Astrocyte (in vitro differentiated cells and primary cell): Measurements from ENCODE around the gene RBM47. TPM values are rescaled to one million over a fixed set of nuclear protein-coding genes. Genes with fewer than 3 reads are reported as not detected.

ENCODE experiments used
- DNase-seq: peaks from one replicate; pipeline ENCODE4 v3.0.0-alpha.2; 2010; ENCODE audit warnings: low read depth
- FAIRE-seq: peaks from 2 replicates; lab custom pipeline; 2011; peaks lifted over from hg19 to GRCh38; lab: Jason Lieb, UNC
- H2AFZ ChIP-seq: 2 replicates; pipeline ENCODE4 v1.6.0; 2012; ENCODE audit warnings: low read depth, low read length, inconsistent platforms
- H3K27ac ChIP-seq: 2 replicates; pipeline ENCODE4 v1.5.1; 2011; ENCODE audit warnings: low read depth, low read length, inconsistent platforms
- H3K27me3 ChIP-seq: 2 replicates; pipeline ENCODE4 v1.6.0; 2011; ENCODE audit warnings: low read length, inconsistent platforms; ENCODE audit not compliant: insufficient read depth
- H3K36me3 ChIP-seq: 2 replicates; pipeline ENCODE4 v1.5.1; 2011; ENCODE audit warnings: low read length, inconsistent platforms; ENCODE audit not compliant: insufficient read depth
- H3K4me1 ChIP-seq: 2 replicates; pipeline ENCODE4 v1.5.1; 2011; ENCODE audit warnings: low read length, inconsistent platforms; ENCODE audit not compliant: insufficient read depth
- H3K4me2 ChIP-seq: 2 replicates; pipeline ENCODE4 v1.6.0; 2012; ENCODE audit warnings: low read length, inconsistent platforms
- H3K4me3 ChIP-seq: 2 replicates; pipeline ENCODE4 v1.5.1; 2011; ENCODE audit warnings: low read depth, mild to moderate bottlenecking, low read length, inconsistent platforms; ENCODE audit not compliant: insufficient read depth
- H3K79me2 ChIP-seq: 2 replicates; pipeline ENCODE4 v1.6.0; 2012; ENCODE audit warnings: mild to moderate bottlenecking, low read length, inconsistent platforms; ENCODE audit not compliant: insufficient read depth
- H3K9ac ChIP-seq: 2 replicates; pipeline ENCODE4 v1.6.0; 2012; ENCODE audit warnings: mild to moderate bottlenecking, low read length, inconsistent platforms
- H3K9me3 ChIP-seq: 2 replicates; pipeline ENCODE4 v1.5.1; 2012; ENCODE audit warnings: low read depth, mild to moderate bottlenecking, low read length, inconsistent platforms; ENCODE audit not compliant: insufficient read depth
- H4K20me1 ChIP-seq: 2 replicates; pipeline ENCODE4 v1.6.0; 2012; ENCODE audit warnings: low read length, inconsistent platforms; ENCODE audit not compliant: insufficient read depth
- H3K27ac Mint-ChIP-seq: one replicate; pipeline ENCODE4 v1.8.0; 2021; ENCODE audit warnings: mild to moderate bottlenecking, mixed read lengths; ENCODE audit not compliant: unreplicated experiment
- H3K27me3 Mint-ChIP-seq: one replicate; pipeline ENCODE4 v1.8.0; 2021; ENCODE audit warnings: low read depth, mixed read lengths; ENCODE audit not compliant: unreplicated experiment
- H3K36me3 Mint-ChIP-seq: one replicate; pipeline ENCODE4 v1.8.0; 2021; ENCODE audit warnings: low read depth, mixed read lengths; ENCODE audit not compliant: unreplicated experiment
- H3K4me1 Mint-ChIP-seq: one replicate; pipeline ENCODE4 v1.8.0; 2021; ENCODE audit warnings: low read depth, mixed read lengths; ENCODE audit not compliant: unreplicated experiment
- H3K4me3 Mint-ChIP-seq: one replicate; pipeline ENCODE4 v1.8.0; 2021; ENCODE audit warnings: mild to moderate bottlenecking, moderate library complexity, mixed read lengths; ENCODE audit not compliant: unreplicated experiment
- H3K9me3 Mint-ChIP-seq: one replicate; pipeline ENCODE4 v1.8.0; 2021; ENCODE audit warnings: mild to moderate bottlenecking, mixed read lengths; ENCODE audit not compliant: unreplicated experiment
- CTCF ChIP-seq: IDR thresholded peaks from 2 replicates; pipeline ENCODE4 v1.5.1; 2011; ENCODE audit warnings: low read depth, mild to moderate bottlenecking, inconsistent platforms, low read length, moderate library complexity; ENCODE audit not compliant: insufficient read depth
- EZH2 ChIP-seq: IDR thresholded peaks from 2 replicates; pipeline ENCODE4 v1.6.1; 2012; ENCODE audit warnings: mild to moderate bottlenecking, low read length, inconsistent platforms; ENCODE audit not compliant: insufficient read depth
- total RNA-seq: library from RNA; stranded (reverse); gene quantifications from 2 replicates; pipeline ENCODE4 v1.2.1, GENCODE V29; 2021

The RBM47 gene
- total RNA-seq, 1 donor from 2014 or later: 2.9 TPM

- H3K4me3 ChIP-seq: no peak overlapping the region
- no peaks in the 10 kb centered on the region for H3K4me1 ChIP-seq
- no peaks in the 10 kb centered on the region for H4K20me1 ChIP-seq
- H3K79me2 ChIP-seq: no peaks in the 10 kb centered on the region
- H3K9me3 Mint-ChIP-seq: no peaks in the 10 kb centered on the region
- H3K27ac ChIP-seq: no peak overlapping the region
- H3K36me3 Mint-ChIP-seq: no peaks in the 10 kb centered on the region
- H3K36me3 ChIP-seq: no peaks in the 10 kb centered on the region
- no peak for DNase-seq
- no peak overlapping the region for H3K9ac ChIP-seq
- no peaks in the 10 kb centered on the region for H3K27me3 ChIP-seq
- TF ChIP-seq EZH2 (no peak), CTCF (no peak)
- no peak overlapping the region for H2AFZ ChIP-seq
- no peak overlapping the region for H3K4me3 Mint-ChIP-seq
- no peak overlapping the region for H3K27ac Mint-ChIP-seq
- peaks cover 13% of the 10 kb centered on the region for H3K4me1 Mint-ChIP-seq
- no peaks in the 10 kb centered on the region for H3K9me3 ChIP-seq
- H3K27me3 Mint-ChIP-seq: peaks cover 5% of the 10 kb centered on the region
- H3K4me2 ChIP-seq: no peak overlapping the region
- no peak for FAIRE-seq
Observed at GRCh38 chr4:40587351-40587750, 42.3 kb downstream of the RBM47 start.

GRCh38 chr4:40586729-40587128, 42.9 kb downstream of the RBM47 start:
- Histone ChIP-seq H2AFZ (no peak overlapping the region), H3K36me3 (no peaks in the 10 kb centered on the region), H4K20me1 (no peaks in the 10 kb centered on the region), H3K27ac (no peak overlapping the region), H3K4me3 (no peak overlapping the region), H3K4me2 (no peak overlapping the region), H3K9ac (no peak overlapping the region), H3K27me3 (no peaks in the 10 kb centered on the region), H3K79me2 (no peaks in the 10 kb centered on the region), H3K4me1 (no peaks in the 10 kb centered on the region), H3K9me3 (no peaks in the 10 kb centered on the region)
- no peaks in the 10 kb centered on the region for H3K36me3 Mint-ChIP-seq
- TF ChIP-seq CTCF (no peak), EZH2 (no peak)
- DNase-seq (no peak), FAIRE-seq (no peak)
- H3K9me3 Mint-ChIP-seq: no peaks in the 10 kb centered on the region
- no peak overlapping the region for H3K4me3 Mint-ChIP-seq
- H3K4me1 Mint-ChIP-seq: peaks cover 13% of the 10 kb centered on the region
- peaks cover 8% of the 10 kb centered on the region for H3K27me3 Mint-ChIP-seq
- no peak overlapping the region for H3K27ac Mint-ChIP-seq

GRCh38 chr4:40586034-40586433, 43.6 kb downstream of the RBM47 start:
- Histone ChIP-seq H3K27ac (no peak overlapping the region), H3K27me3 (no peaks in the 10 kb centered on the region), H3K36me3 (no peaks in the 10 kb centered on the region), H4K20me1 (no peaks in the 10 kb centered on the region), H3K4me1 (no peaks in the 10 kb centered on the region), H3K79me2 (no peaks in the 10 kb centered on the region), H3K9ac (no peak overlapping the region), H3K4me3 (no peak overlapping the region), H3K9me3 (no peaks in the 10 kb centered on the region), H3K4me2 (no peak overlapping the region), H2AFZ (no peak overlapping the region)
- Mint-ChIP-seq H3K9me3 (no peaks in the 10 kb centered on the region), H3K4me3 (no peak overlapping the region), H3K4me1 (peaks cover 13% of the 10 kb centered on the region), H3K27ac (peak overlapping the region; percentile 14), H3K36me3 (no peaks in the 10 kb centered on the region), H3K27me3 (peaks cover 8% of the 10 kb centered on the region)
- FAIRE-seq (no peak), DNase-seq (peak; percentile 47)
- TF ChIP-seq CTCF (no peak), EZH2 (no peak)
